NT2/D1 (cell line): ENCODE results near the gene PHF8.

Experiments used
- YY1 ChIP-seq: IDR thresholded peaks from 2 replicates; pipeline ENCODE4 v1.6.1; 2011; ENCODE audit not compliant: insufficient read length, insufficient read depth
- ZNF274 ChIP-seq: IDR thresholded peaks from 2 replicates; pipeline ENCODE4 v1.6.1; 2011; ENCODE audit warnings: mild to moderate bottlenecking, low read depth, low read length

- no peak for TF ChIP-seq ZNF274
- TF ChIP-seq YY1 = no peak
These were observed 640 bp downstream of the PHF8 start for GRCh38 chrX:54043541-54044125.
